GM18867 (cell line): ENCODE measurements around the gene TYR.
"Not testable (repeated sequence)": the region's sequence is repeated elsewhere in the genome, so short reads cannot be mapped to it uniquely, and the experiment has no call there.

ENCODE experiments used
- ATAC-seq: cut with Tn5 transposase; IDR thresholded peaks from one replicate; pipeline ENCODE4 v1.9.1; 2021; ENCODE audit warnings: mild to moderate bottlenecking, moderate library complexity; ENCODE audit not compliant: unreplicated experiment

The TYR gene

DNA sequence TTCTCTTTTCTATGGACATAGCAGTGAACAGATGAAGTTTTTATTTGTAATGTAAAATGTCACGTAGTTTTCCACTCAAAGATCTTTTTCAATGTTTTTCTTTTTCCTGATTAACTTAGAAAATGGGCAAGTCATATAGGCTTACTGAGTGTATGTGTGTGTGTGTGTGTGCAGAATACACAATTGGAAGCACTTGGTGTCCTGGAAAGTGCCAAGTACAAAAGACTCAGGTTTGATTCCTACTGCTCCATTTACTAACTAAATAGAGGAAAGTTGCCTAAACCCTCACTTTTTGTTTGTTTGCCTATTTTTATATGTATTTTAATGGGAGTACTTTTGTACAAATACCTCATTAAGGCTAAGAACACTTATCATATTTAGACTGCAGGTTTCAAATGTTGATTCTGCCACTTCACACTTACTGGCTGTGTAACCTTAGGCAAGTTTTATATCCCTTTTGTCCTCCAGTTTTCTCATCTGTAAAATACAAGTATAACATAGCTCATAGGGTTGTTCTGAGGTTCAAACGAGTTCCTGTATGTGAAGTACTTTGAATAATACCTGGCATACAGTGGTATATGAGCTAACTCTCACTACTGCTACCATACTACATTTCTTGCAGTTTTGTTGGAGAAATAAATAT is 90.1 kb downstream of the TYR start:
- no peak for ATAC-seq

DNA sequence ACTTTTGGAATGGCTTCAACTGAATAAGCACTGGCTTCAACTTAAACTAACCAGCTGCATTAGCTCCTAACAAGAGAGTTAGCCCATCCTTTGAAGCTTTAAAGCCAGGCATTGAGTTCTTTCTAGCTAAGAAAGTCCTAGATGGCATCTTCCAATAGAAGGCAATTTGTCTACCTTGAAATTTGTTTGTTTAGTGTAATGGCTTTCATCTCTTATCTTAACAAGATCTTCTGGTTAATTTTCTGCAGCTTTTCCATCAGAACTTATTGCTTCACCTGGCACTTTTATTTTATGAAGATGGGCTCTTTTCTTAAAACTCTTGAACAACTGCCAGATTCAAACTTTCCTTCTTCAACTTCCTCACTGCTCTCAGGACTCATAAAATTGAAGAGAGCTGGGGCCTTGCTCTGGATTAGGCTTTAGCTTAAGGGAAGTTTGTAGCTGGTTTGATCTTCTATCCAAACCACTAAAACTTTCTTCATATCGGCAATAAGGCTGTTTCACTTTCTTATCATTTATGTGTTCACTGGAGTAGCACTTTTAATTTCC is 94.9 kb downstream of the TYR start:
- ATAC-seq, result not testable (repeated sequence)

DNA sequence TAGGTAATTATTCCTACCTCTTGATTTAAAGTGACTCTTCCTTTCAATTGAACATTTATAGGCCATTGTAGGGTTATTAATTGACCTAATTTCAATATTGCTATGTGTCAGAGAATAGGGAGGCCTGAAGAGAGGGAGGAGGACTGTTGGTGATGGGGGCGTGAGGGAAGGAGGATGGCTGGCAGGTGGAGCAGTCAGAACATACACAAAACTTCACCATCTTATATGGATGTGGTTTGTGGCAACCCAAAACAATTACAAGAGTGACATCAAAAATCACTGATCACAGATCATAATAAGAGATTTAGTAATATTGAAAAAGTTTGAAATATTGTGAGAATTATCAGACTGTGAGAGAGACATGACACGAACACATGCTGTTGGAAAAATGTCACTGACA is 95.5 kb downstream of the TYR start:
- not testable (repeated sequence) for ATAC-seq

DNA sequence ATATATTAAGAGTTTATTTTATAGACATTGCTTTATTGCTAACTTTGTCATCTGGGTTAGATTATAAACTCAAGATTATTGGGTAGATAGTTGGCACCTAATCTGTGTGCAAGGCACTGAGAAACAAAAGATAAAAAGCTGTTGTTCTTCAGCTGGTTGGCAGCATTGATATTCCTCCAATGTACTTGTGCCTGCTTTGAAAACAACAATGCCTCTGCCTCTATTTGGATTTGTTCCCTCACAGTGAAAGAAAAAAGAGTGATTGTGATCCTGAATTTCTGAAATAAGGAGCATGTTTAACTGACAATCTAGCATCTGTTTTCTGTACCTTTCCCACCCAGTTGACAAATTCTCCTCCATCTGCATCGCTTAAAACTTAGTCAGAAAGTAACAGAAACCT is 98.3 kb downstream of the TYR start:
- ATAC-seq, result no peak

DNA sequence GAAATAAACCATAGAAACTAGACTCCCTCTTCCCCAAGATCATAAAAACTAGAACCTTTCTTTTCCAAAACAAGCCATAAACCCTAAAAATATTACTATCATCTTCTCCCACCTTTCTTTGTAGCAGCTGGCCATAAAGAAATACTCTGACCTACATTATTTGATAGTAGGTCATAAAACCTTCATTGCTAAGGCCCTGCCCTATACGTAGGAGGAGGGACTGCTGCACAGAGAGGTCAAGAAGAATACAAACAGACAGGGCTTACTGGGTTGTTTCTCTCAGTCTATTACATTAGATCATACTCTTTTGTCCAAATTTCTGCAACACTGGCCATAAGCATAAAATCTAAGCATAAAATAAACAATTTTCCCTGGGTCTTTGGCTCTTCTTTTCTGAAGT is 101.5 kb downstream of the TYR start:
- ATAC-seq, result no peak

DNA sequence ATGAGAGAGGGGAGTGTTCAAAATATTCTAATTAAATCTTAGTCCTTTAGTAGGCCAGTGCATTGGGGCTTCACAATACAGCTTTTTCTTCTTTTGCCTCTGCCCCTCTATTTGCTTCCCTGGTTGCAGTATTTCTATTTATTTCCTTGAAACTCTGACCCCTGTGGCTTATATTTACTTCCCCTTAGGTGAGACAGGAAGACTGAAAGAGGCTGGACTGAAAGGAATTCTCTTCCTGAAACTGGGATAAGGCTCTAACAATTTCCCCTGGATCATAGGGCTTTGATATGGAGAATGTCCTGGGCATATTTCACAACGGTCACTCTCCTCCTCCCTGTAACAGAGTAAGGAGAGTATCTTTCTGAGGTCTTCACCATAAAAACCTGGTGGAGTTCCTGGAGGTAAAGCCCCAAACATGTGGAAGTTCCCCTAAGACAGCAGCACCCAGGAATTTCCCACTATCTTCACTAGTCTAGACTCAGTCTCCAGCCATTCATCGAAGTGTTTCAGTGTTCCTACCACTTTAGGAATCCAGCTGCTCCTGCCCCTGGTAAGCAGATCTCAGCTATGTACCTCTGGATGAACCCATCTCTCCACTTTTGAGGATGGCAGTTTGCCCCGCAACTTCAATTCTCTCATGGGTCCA is 103.5 kb downstream of the TYR start:
- ATAC-seq, result not testable (repeated sequence)

DNA sequence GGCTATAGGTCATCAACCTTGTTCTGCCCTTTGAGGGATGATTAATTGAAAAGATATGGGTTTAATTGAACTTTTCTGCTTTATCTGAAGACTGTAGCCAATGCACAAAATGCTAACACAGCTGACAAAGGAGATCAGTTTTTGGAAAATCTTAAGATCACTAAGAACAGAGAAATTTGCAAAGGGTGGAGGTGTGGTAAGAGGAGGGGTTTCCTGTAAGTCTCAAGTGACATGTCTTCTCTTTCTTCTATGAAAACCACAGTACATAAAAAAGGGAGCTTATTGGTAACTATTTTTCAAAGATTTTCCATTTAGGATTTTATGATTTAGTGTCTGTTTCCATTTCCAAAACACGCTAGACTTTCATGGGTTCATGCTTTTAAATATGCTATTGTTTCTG is 108.9 kb downstream of the TYR start:
- ATAC-seq, result not testable (repeated sequence)

DNA sequence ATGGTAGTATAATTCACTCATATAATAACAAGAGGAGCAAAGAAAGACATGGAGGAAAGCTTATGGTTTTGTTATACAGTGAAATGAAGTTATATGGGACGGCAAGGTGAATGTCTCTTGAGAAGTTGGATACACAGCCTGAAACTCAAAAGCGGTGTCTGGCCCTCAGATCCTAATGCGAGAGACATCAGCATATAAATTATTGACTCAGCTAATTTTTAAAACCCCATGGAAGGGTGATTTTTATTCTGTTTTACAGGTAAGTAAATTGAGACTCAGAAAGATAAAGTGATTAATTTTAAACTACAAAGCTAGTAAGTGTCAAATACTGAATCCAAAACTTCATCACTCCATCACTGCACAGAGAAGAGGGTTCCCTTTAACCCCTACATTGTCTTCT is 110.3 kb downstream of the TYR start:
- not testable (repeated sequence) for ATAC-seq

DNA sequence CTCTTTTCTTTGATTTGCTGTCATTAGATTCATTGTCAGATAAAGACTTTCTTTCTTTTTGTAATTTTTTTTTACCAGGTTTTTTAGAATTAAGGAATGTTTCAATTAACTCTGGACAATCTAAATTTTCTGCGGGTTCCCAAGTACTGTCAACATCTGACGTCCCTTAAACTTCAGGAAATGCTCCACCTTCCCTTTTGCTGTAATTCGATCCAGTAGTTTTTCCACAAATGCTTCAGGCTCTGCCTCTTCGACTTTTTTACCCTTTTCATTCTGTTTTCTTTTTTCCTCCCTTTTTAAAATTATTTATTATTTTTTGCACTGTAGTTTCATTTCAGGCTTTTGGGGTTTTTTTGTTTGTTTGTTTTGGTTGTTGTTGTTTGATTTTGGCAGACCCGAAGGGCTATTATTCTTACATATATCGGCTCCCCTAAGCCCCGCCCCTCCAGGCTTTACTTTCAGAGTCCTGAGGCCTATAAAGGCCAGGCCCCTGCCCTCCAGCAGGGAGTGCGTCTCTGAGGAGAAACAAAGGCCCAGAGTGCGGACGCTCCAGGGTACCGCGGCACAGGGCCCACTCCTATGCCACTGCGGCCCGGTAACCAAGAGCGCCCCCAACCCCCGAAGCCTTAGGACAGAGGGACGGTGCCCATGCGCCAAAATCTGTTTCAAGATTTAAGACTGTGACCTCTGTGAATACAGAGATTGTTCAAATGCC is 116.4 kb downstream of the TYR start:
- no peak for ATAC-seq

DNA sequence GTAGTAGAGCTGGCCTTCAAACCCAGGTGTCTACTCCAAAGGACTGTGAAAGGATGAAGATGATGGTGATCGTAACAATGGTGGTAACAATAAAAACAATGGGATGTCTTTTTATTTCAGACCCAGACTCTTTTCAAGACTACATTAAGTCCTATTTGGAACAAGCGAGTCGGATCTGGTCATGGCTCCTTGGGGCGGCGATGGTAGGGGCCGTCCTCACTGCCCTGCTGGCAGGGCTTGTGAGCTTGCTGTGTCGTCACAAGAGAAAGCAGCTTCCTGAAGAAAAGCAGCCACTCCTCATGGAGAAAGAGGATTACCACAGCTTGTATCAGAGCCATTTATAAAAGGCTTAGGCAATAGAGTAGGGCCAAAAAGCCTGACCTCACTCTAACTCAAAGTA is 117.3 kb downstream of the TYR start:
- not testable (repeated sequence) for ATAC-seq

DNA sequence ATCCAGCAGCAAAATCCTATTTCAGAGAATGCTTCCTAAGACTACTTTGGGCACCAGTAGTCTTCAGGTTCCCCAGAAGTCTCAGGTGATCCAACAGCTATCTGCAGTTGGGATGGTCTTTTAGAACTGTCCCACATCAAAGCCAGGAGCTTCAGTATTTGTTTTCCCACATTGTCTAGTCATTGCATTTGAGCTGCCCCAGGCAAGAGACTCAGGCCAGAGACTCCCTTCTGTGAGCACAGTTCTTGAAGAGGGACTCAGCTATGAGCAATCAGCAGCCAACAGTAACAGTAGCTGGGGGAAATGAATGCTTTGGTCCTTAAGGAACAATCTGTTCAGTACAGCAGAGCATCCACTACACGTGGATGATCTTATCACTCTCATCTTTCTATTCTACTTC is 125.4 kb downstream of the TYR start:
- ATAC-seq, result not testable (repeated sequence)

DNA sequence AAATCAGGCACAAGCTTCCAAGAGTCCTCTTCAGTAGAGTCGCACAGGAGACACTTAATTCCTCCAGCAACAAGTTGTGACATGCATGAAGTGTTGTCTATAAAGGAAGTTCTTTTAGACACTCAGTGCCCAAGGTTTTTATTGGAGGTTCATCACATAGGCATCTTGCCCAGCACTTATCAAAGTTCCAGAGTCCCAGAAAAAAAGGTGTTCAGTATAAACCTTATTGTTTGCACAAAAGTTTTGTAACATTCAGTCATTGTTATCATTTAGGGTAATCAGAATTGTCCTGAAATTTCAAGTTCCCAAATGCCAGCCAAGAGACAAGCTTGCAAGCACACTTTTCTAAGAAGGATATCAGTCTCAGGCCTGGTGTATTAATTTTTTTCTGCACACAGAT is 130.6 kb downstream of the TYR start:
- not testable (repeated sequence) for ATAC-seq

DNA sequence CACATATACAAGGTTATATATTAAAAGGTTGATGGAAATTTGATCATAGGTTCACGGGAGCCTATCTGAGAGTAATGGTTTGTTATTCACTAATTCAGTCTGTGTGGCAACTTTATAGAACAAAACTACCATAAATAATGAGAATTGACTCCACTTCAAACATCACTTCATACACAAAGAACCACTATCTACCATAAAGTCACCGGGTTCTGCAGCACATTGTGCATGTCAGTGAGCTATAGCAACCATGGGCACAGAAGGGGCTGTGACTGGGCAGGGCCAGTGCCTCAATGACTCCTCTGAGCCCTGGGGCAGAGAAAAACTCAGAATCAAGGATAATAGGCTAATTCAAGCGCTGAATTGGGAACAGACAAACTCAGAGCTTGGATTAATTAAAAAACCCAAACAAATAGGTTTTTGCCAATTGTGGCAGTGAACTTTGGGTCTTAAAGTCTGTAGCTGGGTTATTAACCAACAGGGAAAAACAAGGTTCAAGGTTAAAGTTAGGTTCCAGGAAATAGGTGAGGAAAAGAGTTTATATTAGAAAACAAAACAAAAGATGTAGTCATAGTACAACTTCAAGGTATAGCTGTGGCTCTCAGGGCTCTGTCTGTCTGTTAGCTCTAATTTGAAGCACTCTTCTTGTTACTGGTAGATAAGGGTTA is 131.8 kb downstream of the TYR start:
- ATAC-seq, result not testable (repeated sequence)

DNA sequence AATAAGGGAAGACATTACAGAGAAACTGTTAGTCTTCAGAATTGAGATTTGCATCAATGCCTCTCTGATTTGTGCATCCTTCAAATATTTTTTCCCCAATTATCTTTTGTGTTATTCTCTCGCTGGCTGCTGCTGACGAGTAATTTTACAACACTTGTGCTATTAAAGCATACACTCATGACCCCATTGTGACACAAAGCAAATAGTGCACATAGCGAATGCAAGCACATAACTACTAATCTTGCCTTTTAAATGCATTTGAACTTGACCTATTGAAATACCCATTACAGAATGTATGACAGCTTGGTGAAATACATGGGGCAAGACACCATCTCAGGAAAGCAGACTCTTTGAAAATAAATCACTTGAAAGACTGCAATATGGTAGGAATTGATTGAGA is 132.9 kb downstream of the TYR start:
- not testable (repeated sequence) for ATAC-seq

DNA sequence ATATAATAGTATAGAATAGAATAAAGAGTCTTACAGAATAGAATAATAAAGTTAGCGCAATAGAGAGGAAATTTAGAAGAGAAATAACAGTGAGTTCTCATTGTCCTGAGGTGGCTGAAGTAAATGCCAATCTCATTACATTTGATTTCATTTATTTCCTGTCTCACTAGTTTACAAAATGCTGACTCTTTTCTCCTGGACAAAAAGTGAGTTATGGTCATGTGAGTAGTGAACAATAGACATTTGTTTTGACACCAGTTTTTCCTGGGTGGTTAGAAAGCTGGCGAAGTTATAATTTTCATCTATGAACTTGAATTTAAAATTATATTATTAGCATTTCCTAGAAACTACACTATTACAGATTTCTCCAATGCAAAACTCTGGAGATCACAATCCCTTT is 143.7 kb downstream of the TYR start:
- ATAC-seq, result no peak

DNA sequence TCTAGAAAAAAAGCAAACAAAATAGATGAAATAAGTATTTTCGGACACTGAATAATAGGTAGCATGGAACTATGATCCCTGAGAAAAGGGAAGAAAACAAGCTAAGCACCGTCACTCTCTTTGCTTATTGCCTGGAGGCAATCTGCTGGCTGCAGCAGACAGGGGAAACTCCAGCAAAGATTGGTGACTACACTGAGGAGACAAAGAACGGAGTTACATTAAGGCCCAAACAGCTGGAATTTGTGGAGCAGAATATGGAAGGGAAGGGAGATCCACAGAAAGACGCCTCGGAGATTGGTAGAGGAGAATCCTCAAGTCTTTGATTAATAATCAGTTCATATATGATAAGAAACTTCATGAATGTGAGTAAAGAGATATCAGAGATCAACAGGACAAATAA is 150.2 kb downstream of the TYR start:
- no peak for ATAC-seq

DNA sequence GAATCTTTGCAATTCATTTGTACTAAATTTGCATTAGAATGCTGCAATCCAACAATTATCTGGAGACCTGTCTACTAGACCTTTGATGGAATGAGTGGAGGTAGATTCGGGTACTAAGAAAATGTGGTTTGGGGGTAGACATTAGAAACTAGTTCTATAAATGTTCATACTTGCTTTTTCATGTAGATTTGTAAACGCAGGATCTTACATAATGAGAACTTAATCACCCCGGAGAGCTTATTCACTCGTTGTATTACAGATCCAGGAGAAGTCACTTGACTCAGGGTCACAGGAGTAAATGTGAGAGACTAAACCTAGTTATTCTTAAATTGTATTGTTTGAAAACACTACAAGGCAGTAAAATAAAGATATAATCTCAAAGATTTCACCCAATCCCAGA is 154.3 kb downstream of the TYR start:
- ATAC-seq, result not testable (repeated sequence)

DNA sequence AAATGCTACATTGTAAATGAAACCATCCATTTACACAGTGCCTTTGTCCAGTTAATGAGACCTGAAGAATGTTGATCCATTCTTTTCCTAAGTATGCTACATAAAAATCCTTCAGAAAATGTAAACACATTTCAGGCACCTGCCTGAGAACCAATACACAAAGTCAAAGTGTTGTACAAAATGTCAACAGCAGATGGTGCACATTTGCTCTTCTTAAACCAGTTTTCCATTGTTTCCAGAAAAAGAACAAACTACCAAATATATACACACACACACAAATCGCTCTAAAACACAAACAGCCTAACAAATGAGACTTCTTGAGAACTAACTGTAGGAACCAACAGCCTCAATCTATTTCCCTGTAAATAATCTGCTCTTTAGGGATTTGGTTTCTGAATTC is 156.0 kb downstream of the TYR start:
- ATAC-seq, result not testable (repeated sequence)

DNA sequence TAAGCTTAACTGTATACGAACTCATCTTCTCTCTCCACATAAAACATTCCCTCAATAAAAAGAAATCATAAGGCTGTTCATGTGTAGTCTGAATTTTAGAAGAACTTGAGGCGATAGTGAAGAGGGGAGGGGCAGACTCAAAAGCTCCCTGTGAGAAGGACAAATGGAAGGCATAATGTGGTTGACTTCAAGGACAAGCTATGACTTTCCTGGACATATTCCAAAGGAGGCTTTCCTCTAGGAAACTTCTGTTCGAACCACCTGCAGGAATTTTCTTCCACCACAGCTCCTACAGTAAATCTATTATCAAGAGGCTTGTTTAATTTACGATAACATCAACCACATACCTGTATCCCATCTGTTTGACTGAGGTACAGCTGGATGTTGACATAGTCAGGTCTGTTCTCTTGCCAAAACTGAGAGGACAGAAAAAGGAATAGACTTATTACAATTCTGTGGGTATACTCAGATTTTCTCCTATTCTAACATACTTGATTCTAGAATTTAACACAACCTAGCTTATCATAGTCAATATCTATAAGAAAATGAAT is 159.5 kb downstream of the TYR start:
- not testable (repeated sequence) for ATAC-seq

DNA sequence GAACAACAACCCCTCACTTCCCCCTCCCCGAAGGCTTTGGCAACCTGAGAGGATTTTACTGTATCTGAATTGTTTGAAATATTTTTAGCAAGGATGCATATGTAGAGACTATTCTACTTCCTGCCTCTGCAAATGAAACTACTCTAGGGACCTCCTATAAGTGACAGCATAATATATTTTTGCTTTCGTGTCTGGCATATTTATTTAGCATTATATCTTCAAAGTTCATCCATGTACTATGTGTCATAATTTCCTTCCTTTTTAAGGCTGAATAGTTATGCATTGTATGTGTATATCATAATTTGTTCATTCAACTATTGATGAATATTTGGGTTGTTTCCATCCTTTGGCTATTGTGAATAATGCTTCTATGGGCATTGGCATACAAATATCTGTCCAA is 160.4 kb downstream of the TYR start:
- ATAC-seq, result not testable (repeated sequence)

DNA sequence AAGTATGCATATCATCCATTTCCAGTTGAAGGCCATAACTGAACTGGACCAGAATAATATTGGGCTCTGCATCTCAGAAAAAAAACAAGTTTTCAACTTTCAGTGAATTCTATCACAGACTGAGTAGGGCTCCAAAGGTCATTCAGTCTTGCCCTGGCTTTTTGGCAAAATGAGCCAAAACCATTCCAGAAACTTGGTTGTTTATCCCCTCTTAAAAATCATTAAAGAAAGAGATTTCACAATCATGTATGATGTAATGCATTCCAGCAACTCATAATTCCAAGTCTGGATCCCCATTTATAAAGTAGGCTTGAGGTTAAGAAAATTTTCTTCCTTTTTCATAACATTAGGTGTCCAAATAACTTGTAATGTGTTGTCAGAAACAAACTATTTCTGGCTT is 162.8 kb downstream of the TYR start:
- not testable (repeated sequence) for ATAC-seq
